ENCODE data around the gene CTDP1.
"Not testable (repeated sequence)": the region's sequence is repeated elsewhere in the genome, so short reads cannot be mapped to it uniquely, and the experiment has no call there.

CTDP1 gene

GRCh38 chr18:79706006-79706405 is 26.4 kb downstream of the CTDP1 start:
- DNase-seq: no peak

DNA sequence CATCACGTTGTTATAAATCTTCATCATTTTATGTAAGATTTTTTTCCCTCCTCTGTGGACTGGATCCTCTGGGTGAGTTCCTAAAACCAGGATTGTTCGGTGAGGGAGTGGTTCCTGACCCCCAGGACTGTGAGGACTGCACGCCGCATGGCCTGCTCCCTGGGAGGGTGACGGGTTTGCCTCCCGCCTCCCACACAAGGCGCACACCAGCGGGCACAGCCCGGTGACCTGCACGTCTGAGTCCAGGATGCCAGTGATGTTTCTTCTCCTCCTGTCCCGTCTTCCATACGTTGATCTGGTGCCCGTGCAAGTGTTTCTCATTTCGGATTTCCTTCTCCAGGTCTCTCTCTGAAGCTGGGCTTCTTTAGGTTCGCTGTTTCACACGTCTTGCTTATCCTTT is 27.1 kb downstream of the CTDP1 start:
- no peak for DNase-seq

GRCh38 chr18:79707239-79707638 is 27.6 kb downstream of the CTDP1 start:
- DNase-seq: no peak

DNA sequence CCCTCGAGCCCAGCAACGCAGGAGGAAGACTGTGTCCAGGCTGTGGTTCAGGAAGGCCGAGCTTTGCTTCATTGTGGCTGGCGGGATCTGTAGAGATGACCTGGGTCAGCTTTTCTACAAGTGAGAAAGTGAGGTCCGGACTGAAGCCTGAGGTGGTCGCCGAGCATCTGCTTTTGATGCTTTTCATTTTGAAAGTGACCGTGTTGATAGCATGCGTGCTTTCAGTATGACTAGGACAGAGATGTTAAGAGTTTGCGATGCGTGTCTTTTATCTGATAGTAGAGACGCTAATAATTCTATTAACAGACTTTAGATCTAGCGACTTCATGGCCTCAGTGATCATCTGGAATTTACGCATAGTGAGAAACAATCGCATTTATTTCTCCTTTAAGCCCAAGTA is 28.1 kb downstream of the CTDP1 start:
- no peak for DNase-seq

DNA sequence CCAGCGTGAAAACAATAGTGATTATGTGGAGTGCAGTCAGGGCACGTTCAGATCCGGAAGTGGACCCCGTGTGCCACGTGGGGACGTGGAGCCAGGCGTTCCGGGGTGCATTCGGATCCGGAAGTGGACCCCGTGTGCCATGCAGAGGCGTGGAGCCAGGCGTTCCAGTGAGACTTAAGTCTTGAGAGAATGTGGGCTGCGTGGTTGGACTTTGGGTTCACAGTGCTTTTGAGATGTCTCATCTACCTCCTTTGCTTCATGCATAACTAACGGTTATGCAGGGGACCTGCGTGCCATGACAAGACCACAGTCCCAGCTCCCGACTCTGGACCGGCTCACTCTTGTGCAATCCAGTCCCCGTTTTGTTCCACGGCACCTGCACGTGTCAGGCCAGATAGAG is 28.8 kb downstream of the CTDP1 start:
- DNase-seq: no peak

GRCh38 chr18:79712206-79712857 is 32.7 kb downstream of the CTDP1 start:
- no peak for DNase-seq

GRCh38 chr18:79713341-79713740 is 33.7 kb downstream of the CTDP1 start:
- no peak for DNase-seq

- no peak for DNase-seq
These were observed 35.1 kb downstream of the CTDP1 start for GRCh38 chr18:79714531-79715240.

- DNase-seq: no peak
These were observed 35.7 kb downstream of the CTDP1 start for GRCh38 chr18:79715280-79715679.

DNA sequence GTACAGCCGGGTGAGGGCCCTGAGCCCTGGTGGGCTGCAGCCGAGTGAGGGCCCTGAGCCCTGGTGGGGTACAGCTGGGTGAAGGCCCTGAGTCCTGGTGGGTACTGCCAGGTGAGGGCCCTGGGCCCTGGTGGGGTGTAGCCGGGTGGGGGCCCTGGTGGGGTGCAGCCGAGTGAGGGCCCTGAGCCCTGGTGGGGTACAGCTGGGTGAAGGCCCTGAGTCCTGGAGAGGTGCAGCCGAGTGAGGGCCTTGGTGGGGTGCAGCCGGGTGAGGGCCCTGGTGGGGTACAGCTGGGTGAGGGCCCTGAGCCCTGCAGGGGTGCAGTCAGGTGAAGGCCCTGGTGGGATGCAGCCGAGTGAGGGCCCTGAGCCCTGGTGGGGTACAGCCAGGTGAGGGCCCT is 37.5 kb downstream of the CTDP1 start:
- no peak for DNase-seq

- no peak for DNase-seq
These were observed 38.0 kb downstream of the CTDP1 start for GRCh38 chr18:79717555-79718074.

DNA sequence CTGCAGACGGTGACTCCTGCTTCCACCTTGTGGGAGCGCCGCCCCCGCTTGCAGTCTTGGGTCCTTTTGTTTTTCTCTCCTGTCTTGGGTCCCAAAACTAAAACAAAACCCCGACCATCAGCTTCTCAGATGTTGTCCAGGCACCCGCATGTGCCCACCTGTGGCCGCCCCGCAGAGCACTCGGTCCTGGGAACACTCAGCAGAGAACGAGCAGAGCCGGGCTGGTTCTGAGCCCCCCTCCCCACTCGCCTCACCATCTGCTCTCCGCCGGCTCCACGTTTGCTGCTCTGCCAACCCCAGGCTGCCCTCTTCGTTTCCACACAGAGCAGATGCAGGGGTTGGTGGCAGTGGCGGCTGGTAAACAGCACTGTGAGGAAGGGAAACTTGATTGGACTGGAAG is 38.5 kb downstream of the CTDP1 start:
- DNase-seq: no peak

- DNase-seq: no peak
These were observed 39.4 kb downstream of the CTDP1 start for GRCh38 chr18:79718878-79719477.

GRCh38 chr18:79719478-79720358 is 40.1 kb downstream of the CTDP1 start:
- not testable (repeated sequence) for DNase-seq

GRCh38 chr18:79720359-79720733 is 40.7 kb downstream of the CTDP1 start:
- DNase-seq: no peak

DNA sequence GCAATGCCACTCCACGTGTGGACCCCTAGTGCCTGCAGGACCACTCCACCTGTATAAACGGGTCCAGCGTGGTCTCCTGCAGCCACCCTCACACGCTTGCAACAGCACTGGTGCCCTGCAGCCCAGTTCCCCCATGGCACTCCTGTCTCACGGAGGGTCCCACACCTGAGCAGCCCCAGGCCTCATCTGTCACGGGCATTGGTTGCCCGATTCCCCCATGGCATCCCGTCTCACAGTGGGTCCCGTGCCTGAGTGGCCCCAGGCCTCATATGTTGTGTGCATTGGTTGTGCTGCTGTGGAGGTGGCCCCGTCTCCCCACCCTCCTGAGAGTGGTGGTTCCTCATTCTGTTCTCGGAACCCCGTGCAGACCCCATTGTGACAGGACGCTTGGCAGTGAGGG is 43.4 kb downstream of the CTDP1 start:
- no peak for DNase-seq

DNA sequence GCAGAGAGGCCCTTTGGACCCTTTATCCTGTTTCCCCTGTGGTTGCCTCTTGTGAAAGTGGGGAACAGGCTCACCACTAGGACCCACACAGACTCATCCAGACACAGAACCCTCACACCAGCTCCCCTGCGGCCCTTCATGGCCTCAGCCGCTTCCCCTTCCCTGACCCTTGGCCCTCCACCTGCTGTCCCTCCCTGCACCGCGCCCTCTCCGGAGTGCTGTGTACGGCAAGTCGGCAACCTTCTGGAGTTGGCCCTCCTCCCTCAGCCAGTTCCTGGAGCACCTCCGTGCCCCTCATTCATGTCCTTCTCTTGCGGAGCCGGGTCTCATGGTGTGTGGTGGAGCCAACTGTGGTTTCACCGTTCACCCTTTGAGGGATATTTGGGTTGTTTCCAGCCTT is 44.0 kb downstream of the CTDP1 start:
- DNase-seq: no peak

DNA sequence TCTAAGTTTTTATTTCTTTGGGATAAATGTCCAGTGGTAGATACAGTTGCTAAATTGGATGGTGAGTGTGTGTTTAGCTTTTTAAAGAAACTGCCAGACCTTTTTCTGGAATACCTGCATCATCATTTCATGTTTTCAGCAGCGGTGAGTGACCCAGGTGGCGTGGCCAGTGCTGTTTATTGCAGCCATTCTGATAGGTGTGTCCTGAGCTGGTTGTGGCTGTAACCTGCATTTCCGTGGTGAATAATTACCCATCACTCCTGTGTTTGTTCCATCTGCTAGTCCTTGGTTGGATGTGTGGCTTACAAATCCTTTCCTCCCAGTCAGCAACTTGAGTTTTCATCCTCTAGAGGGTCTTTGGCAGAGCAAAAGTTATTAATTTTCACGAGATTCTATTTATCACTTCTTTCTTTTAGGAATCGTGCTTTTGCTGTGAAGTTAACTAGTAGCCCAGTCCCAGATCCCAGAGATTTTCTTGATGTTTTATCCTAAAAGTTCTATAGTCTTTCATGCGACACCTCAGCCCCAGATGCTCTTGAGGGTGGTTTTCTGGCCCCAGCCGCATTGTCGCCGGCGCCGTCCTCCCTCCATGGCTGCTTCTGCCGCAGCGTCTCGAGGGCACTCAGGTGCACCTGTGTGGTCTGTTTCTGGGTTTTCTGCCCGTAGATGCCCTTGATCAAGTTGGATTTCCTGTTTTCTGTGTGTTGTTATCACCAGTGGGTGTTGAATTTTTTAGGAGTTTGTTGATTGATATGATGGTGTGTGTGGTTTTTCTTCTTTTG is 44.9 kb downstream of the CTDP1 start:
- no peak for DNase-seq

GRCh38 chr18:79725486-79725885 is 45.9 kb downstream of the CTDP1 start:
- no peak for DNase-seq

- DNase-seq: no peak
These were observed 47.1 kb downstream of the CTDP1 start for GRCh38 chr18:79726721-79727120.

DNA sequence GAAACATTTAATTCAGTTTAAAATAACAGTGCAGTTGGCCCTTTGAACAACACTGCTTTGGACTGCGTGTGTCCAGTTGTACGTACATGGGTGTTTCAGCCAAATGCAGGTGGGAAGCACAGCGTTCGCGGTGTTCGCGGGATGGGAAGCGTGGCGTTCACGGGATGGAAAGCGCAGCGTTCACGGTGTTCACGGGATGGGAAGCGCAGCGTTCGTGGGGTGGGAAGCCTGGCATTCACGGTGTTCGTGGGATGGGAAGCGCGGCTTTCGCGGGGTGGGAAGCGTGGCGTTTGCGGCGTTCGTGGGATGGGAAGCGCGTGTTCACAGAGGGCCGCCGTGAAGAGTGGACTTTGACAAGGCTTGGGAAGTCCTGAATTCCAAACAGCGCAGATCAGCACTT is 47.6 kb downstream of the CTDP1 start:
- no peak for DNase-seq

DNA sequence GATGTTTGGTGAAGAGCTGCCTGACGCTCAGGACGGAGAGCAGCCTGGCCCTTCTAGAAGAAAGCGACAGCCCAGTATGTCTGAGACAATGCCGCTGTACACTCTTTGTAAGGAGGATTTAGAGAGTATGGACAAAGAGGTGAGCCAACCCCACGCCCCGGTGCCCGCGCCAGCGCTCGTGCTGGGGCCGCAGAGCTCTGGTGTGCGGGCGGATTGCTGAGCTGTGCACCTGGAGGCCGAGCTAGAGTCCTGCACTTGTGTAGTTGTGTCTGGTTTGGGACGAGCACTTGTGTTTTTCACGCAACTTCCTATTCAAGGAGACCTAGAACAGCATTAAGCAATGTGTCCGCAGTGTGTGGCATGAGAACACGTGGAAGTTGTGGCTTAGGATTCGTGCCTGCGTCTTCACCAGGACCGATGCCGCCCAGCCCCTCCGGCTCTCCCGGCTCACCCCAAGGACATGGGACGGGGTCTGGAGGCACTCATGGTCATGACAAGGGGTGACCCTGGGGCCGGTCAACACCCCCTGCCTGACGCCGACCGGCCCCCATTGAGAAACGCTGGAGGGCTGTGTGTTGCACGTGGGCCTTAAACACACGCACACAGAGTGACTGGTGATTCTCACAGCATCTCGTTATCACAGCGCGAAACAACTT is 49.5 kb downstream of the CTDP1 start:
- no peak for DNase-seq
